Ectodermal cell (in vitro differentiated cells): ENCODE data around the gene TNXB.

ENCODE experiments used
- H3K27ac ChIP-seq: 2 replicates; pipeline ENCODE4 v1.7.0; 2013; ENCODE audit warnings: mild to moderate bottlenecking, low read depth, low read length; ENCODE audit not compliant: insufficient read depth, poor library complexity, severe bottlenecking
- H3K27me3 ChIP-seq: 2 replicates; pipeline ENCODE4 v1.7.0; 2013; ENCODE audit warnings: mild to moderate bottlenecking, low read length; ENCODE audit not compliant: insufficient read depth, control insufficient read depth, poor library complexity, severe bottlenecking
- H3K36me3 ChIP-seq: one replicate; pipeline ENCODE4 v1.7.0; 2013; ENCODE audit warnings: low read length; ENCODE audit not compliant: control insufficient read depth, insufficient read depth
- H3K4me1 ChIP-seq: one replicate; pipeline ENCODE4 v1.7.0; 2013; ENCODE audit warnings: low read length; ENCODE audit not compliant: control insufficient read depth, insufficient read depth
- H3K4me3 ChIP-seq: 2 replicates; pipeline ENCODE4 v1.7.0; 2013; ENCODE audit warnings: low read depth, low read length, control low read depth; ENCODE audit not compliant: insufficient read depth
- H3K9me3 ChIP-seq: 2 replicates; pipeline ENCODE4 v1.7.0; 2013; ENCODE audit warnings: mild to moderate bottlenecking, low read length, moderate library complexity; ENCODE audit not compliant: control insufficient read depth
- WGBS, 2 experiments: methylation state at CpG; one replicate each; pipeline ENCODE4 v1.1.7; 2013; ENCODE audit warnings: missing lambda C conversion rate in 2 of 2; 5-methylcytosine and 5-hydroxymethylcytosine counted together

Gene TNXB

GRCh38 chr6:32096394-32097258 lies 12.5 kb downstream of the TNXB start:
- 34 to 35% methylated on average over 90 of the region's 90 CpGs for WGBS, 2 experiments
- Histone ChIP-seq H3K36me3 (no peaks in the 10 kb centered on the region), H3K4me1 (peaks cover 8% of the 10 kb centered on the region), H3K4me3 (no peak overlapping the region), H3K9me3 (no peaks in the 10 kb centered on the region), H3K27ac (no peak overlapping the region), H3K27me3 (peaks cover 49% of the 10 kb centered on the region)

- Histone ChIP-seq H3K36me3 (no peaks in the 10 kb centered on the region), H3K4me1 (peaks cover 8% of the 10 kb centered on the region), H3K27ac (no peak overlapping the region), H3K4me3 (no peak overlapping the region), H3K27me3 (peaks cover 49% of the 10 kb centered on the region), H3K9me3 (no peaks in the 10 kb centered on the region)
- 77 to 79% methylated on average over 36 of the region's 36 CpGs for WGBS, 2 experiments
These were observed 13.1 kb downstream of the TNXB start for GRCh38 chr6:32096087-32096393.

GRCh38 chr6:32095338-32096086 lies 13.6 kb downstream of the TNXB start:
- Histone ChIP-seq H3K4me3 (no peak overlapping the region), H3K9me3 (no peaks in the 10 kb centered on the region), H3K27ac (no peak overlapping the region), H3K4me1 (peaks cover 8% of the 10 kb centered on the region), H3K36me3 (no peaks in the 10 kb centered on the region), H3K27me3 (peaks cover 49% of the 10 kb centered on the region)
- 92% methylated on average over 30 of the region's 30 CpGs for WGBS, 2 experiments

DNA sequence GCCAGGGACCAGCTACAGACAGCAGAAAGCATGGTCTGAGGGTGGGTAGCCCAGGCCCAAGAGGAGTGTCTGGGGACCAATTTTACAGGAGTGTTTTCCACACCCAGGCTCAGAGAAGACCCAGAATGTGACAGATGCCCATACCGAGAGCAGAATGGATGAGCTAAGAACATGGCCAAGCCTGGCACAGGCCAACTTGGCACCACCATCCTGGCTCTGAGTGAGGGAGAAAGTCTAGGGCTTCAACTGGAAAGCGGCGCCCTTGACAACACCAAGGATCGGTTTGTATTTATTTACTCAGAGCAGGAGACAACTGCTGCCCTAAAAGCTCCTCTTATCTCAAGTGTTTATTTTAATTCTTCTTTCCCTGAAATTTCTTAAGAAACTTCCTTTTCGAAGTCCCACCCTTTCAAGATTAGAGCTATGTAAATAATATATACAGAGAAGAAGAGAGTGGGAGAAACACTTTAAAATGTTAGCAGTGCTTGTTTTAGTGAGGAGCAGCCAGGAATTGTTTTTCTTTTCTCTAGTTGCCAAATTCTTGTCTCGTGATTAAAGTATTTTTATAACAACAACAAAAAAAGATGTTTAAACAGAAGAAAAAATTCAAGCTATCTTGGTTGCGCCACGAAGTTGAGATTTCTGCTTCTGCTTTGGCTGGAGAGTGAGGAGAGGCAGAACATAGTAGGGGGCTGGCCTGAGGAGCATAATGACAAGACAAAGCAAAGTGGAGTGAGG lies 16.2 kb downstream of the TNXB start:
- 88 to 93% methylated on average over 6 to 7 of the region's 8 CpGs for WGBS, 2 experiments
- peaks cover 41% of the 10 kb centered on the region for H3K27me3 ChIP-seq
- H3K4me1 ChIP-seq, result peaks cover 8% of the 10 kb centered on the region
- H3K4me3 ChIP-seq, result no peak overlapping the region
- H3K9me3 ChIP-seq, result no peaks in the 10 kb centered on the region
- no peak overlapping the region for H3K27ac ChIP-seq
- H3K36me3 ChIP-seq, result no peaks in the 10 kb centered on the region

DNA sequence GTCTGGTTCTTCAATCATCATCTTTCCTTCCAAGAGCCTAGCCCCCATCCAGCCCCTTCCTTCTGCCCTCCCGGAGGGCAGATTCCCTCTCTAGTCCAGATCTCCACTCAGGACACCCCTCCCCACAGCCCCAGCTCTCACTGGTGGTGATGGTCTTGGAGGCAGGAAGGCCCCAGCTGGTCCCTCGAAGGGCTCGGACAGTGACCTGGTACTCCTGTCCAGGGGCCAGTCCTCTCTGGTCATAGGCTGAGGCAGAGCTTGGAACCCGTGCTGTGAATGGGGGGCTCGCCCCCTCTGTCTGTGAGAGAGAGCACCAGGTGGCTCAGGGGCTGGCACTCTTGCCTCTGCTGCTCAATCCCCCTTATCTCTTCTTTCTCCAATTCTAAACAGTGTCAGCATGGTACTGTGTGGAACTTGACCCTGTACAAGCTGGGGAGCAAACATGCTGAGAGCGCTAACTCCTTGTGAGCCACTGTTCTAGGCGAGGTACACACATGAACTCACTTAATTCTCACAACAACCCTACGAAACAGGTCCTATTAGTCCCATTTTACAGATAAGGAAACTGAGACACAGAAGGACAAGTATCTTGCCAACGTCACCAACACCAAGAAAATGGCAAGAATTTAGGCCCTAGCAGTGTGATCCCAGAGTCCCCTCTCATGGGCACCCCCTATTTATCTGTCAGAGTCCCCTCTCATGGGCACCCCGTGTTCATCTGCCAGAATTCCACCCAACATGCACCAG lies 19.9 kb downstream of the TNXB start:
- Histone ChIP-seq H3K4me1 (peaks cover 3% of the 10 kb centered on the region), H3K27me3 (peaks cover 22% of the 10 kb centered on the region), H3K27ac (no peak overlapping the region), H3K4me3 (no peak overlapping the region), H3K36me3 (no peaks in the 10 kb centered on the region), H3K9me3 (no peaks in the 10 kb centered on the region)
- WGBS, 2 experiments, result 88 to 91% methylated on average over 10 of the region's 10 CpGs

- Histone ChIP-seq H3K4me1 (peaks cover 3% of the 10 kb centered on the region), H3K4me3 (no peak overlapping the region), H3K9me3 (no peaks in the 10 kb centered on the region), H3K36me3 (no peaks in the 10 kb centered on the region), H3K27ac (no peak overlapping the region), H3K27me3 (peaks cover 22% of the 10 kb centered on the region)
- WGBS, 2 experiments, result 90 to 92% methylated on average over 14 of the region's 14 CpGs
These were observed 20.6 kb downstream of the TNXB start for GRCh38 chr6:32088487-32089049.

DNA sequence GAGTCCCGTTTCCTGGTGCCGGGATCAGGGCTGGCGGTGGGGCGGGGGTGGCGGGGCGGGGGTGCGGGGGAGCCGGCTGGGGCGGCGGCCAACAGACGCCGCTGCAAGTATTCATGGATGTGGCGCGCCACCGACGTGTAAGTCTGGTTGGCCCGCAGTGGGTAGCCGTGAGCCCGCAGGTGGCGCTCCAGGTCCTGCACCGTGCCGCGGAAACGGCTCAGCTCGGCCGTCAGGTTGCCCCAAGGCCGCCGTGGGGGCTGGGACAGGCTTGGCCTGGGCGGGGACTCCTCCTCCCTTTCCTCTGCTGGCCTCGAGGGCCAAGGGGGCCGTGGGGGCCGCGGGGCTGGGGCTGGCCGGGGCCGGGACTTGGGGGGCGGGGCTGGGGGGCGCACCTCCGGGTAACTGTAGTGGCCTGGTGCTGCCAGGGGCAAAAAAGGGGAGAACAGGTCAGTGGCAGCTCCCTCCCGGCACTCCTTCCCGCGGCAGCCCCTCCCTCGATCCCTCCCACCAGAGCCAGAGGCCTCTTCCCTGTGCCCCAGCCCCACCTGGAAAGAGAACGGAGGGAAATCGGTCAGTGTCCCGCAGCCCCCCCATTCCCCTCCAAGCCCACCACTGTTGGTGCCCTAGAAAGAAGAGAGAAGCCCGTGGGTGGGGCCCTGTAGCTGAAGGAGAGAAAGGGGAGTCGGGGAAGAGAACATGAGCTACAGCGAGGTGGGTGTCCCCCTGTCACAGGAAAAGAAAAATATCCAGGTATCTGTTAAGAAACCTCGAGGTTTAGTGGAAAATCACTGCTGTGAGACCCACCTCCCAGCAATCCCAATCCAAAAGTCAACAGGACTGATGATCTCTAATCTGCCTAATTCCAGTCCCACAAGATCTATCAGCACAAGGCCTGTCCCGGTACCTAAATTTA lies 21.3 kb downstream of the TNXB start:
- no peaks in the 10 kb centered on the region for H3K4me1 ChIP-seq
- H3K9me3 ChIP-seq, result no peaks in the 10 kb centered on the region
- 8 to 9% methylated on average over 46 to 50 of the region's 50 CpGs for WGBS, 2 experiments
- no peak overlapping the region for H3K4me3 ChIP-seq
- H3K27me3 ChIP-seq, result peaks cover 22% of the 10 kb centered on the region
- H3K27ac ChIP-seq, result no peak overlapping the region
- H3K36me3 ChIP-seq, result no peaks in the 10 kb centered on the region

GRCh38 chr6:32086661-32087573 lies 22.2 kb downstream of the TNXB start:
- Histone ChIP-seq H3K27me3 (peaks cover 22% of the 10 kb centered on the region), H3K9me3 (no peaks in the 10 kb centered on the region), H3K4me1 (no peaks in the 10 kb centered on the region), H3K4me3 (no peak overlapping the region), H3K27ac (no peak overlapping the region), H3K36me3 (no peaks in the 10 kb centered on the region)
- WGBS, 2 experiments, result 39% methylated on average over 45 of the region's 45 CpGs
